ENCODE data around the gene CDH18. TPM values are rescaled to one million over a fixed set of nuclear protein-coding genes. Genes with fewer than 3 reads are reported as not detected.
A peak's percentile ranks its signal among the peaks of the same experiment; 100 is the strongest.

CDH18 gene
- total RNA-seq, result 3.2 TPM
- 0.06 TPM for polyA plus RNA-seq

- WGBS, result 6% methylated on average over 26 of the region's 26 CpGs
- Histone ChIP-seq H3K27ac (ENCODE audit: low read depth) (no peak within 1 kb of the TSS), H3K4me1 (ENCODE audit: insufficient read depth) (peaks cover 1% of the 10 kb centered on the region), H3K4me3 (ENCODE audit: low read depth, low read length) (peak within 1 kb of the TSS; percentile 6), H3K36me3 (ENCODE audit: insufficient read depth) (no peaks in the 10 kb centered on the region)
- DNase-seq (ENCODE audit: extremely low spot score), result no peak
Observed at GRCh38 chr5:19987612-19988361, at the start of gene CDH18. TSS of gene CDH18 (minus strand) at chr5:19988200. CDS start at chr5:19838986, 149,214 bp downstream.

- Histone ChIP-seq H3K4me1 (ENCODE audit: insufficient read depth) (no peaks in the 10 kb centered on the region), H3K4me3 (ENCODE audit: low read depth, low read length) (no peak overlapping the region), H3K36me3 (ENCODE audit: insufficient read depth) (no peaks in the 10 kb centered on the region), H3K27ac (ENCODE audit: low read depth) (no peak overlapping the region)
- DNase-seq (ENCODE audit: extremely low spot score), result no peak
- WGBS, result 82% methylated on average over 1 of the region's 1 CpG
Observed at GRCh38 chr5:20034717-20035116, 46.7 kb upstream of the CDH18 start.

- WGBS, result 93% methylated on average over 2 of the region's 2 CpGs
- H3K27ac ChIP-seq (ENCODE audit: low read depth), result no peak overlapping the region
- no peak overlapping the region for H3K4me3 ChIP-seq (ENCODE audit: low read depth, low read length)
- no peaks in the 10 kb centered on the region for H3K36me3 ChIP-seq (ENCODE audit: insufficient read depth)
- DNase-seq (ENCODE audit: extremely low spot score), result no peak
- H3K4me1 ChIP-seq (ENCODE audit: insufficient read depth), result no peaks in the 10 kb centered on the region
Observed at GRCh38 chr5:20033881-20034280, 45.9 kb upstream of the CDH18 start.

- DNase-seq (ENCODE audit: extremely low spot score), result no peak
Observed at GRCh38 chr5:20032896-20033295, 44.9 kb upstream of the CDH18 start.

GRCh38 chr5:20030125-20030524, 42.1 kb upstream of the CDH18 start:
- no peak for DNase-seq (ENCODE audit: extremely low spot score)
- Histone ChIP-seq H3K36me3 (ENCODE audit: insufficient read depth) (no peaks in the 10 kb centered on the region), H3K4me3 (ENCODE audit: low read depth, low read length) (no peak overlapping the region), H3K4me1 (ENCODE audit: insufficient read depth) (no peaks in the 10 kb centered on the region), H3K27ac (ENCODE audit: low read depth) (no peak overlapping the region)

More at GRCh38 chr5:20032896-20033295, 44.9 kb upstream of the CDH18 start:
- Histone ChIP-seq H3K36me3 (ENCODE audit: insufficient read depth) (no peaks in the 10 kb centered on the region), H3K4me1 (ENCODE audit: insufficient read depth) (no peaks in the 10 kb centered on the region), H3K27ac (ENCODE audit: low read depth) (no peak overlapping the region), H3K4me3 (ENCODE audit: low read depth, low read length) (no peak overlapping the region)
- WGBS, result 39% methylated on average over 2 of the region's 2 CpGs

- no peak for DNase-seq (ENCODE audit: extremely low spot score)
- 29% methylated on average over 3 of the region's 3 CpGs for WGBS
- no peak overlapping the region for H3K4me3 ChIP-seq (ENCODE audit: low read depth, low read length)
- no peaks in the 10 kb centered on the region for H3K4me1 ChIP-seq (ENCODE audit: insufficient read depth)
- no peak overlapping the region for H3K27ac ChIP-seq (ENCODE audit: low read depth)
- H3K36me3 ChIP-seq (ENCODE audit: insufficient read depth), result no peaks in the 10 kb centered on the region
Observed at GRCh38 chr5:20029266-20029665, 41.3 kb upstream of the CDH18 start.

GRCh38 chr5:20028506-20028905, 40.5 kb upstream of the CDH18 start:
- no peak for DNase-seq (ENCODE audit: extremely low spot score)
- no peaks in the 10 kb centered on the region for H3K4me1 ChIP-seq (ENCODE audit: insufficient read depth)
- no peaks in the 10 kb centered on the region for H3K36me3 ChIP-seq (ENCODE audit: insufficient read depth)
- no peak overlapping the region for H3K4me3 ChIP-seq (ENCODE audit: low read depth, low read length)
- H3K27ac ChIP-seq (ENCODE audit: low read depth), result no peak overlapping the region
- WGBS, result 60% methylated on average over 6 of the region's 6 CpGs

- H3K27ac ChIP-seq (ENCODE audit: low read depth), result no peak overlapping the region
- WGBS, result 90% methylated on average over 1 of the region's 1 CpG
- DNase-seq (ENCODE audit: extremely low spot score), result no peak
- H3K4me3 ChIP-seq (ENCODE audit: low read depth, low read length), result no peak overlapping the region
- no peaks in the 10 kb centered on the region for H3K4me1 ChIP-seq (ENCODE audit: insufficient read depth)
- H3K36me3 ChIP-seq (ENCODE audit: insufficient read depth), result no peaks in the 10 kb centered on the region
Observed at GRCh38 chr5:20023686-20024180, 35.7 kb upstream of the CDH18 start.

- Histone ChIP-seq H3K4me1 (ENCODE audit: insufficient read depth) (no peaks in the 10 kb centered on the region), H3K27ac (ENCODE audit: low read depth) (no peak overlapping the region), H3K4me3 (ENCODE audit: low read depth, low read length) (no peak overlapping the region), H3K36me3 (ENCODE audit: insufficient read depth) (no peaks in the 10 kb centered on the region)
- no peak for DNase-seq (ENCODE audit: extremely low spot score)
- WGBS, result 78% methylated on average over 2 of the region's 2 CpGs
Observed at GRCh38 chr5:20020247-20020646, 32.2 kb upstream of the CDH18 start.

- whole genome bisulfite sequencing, result 78% methylated on average over 1 of the region's 1 CpG
- DNase-seq (ENCODE audit: extremely low spot score), result no peak
- Histone ChIP-seq H3K27ac (ENCODE audit: low read depth) (no peak overlapping the region), H3K4me3 (ENCODE audit: low read depth, low read length) (no peak overlapping the region), H3K4me1 (ENCODE audit: insufficient read depth) (no peaks in the 10 kb centered on the region), H3K36me3 (ENCODE audit: insufficient read depth) (no peaks in the 10 kb centered on the region)
Observed at GRCh38 chr5:20017021-20017420, 29.0 kb upstream of the CDH18 start.

GRCh38 chr5:20000416-20000815, 12.4 kb upstream of the CDH18 start:
- no peaks in the 10 kb centered on the region for H3K36me3 ChIP-seq (ENCODE audit: insufficient read depth)
- no peak for DNase-seq (ENCODE audit: extremely low spot score)

GRCh38 chr5:19988457-19988856, 457 bp upstream of the CDH18 start:
- Histone ChIP-seq H3K27ac (ENCODE audit: low read depth) (no peak overlapping the region), H3K4me1 (ENCODE audit: insufficient read depth) (peaks cover 1% of the 10 kb centered on the region), H3K4me3 (ENCODE audit: low read depth, low read length) (peak overlapping the region; percentile 6), H3K36me3 (ENCODE audit: insufficient read depth) (no peaks in the 10 kb centered on the region)
- WGBS, result 19% methylated on average over 12 of the region's 12 CpGs
- no peak for DNase-seq (ENCODE audit: extremely low spot score)

More at GRCh38 chr5:20000416-20000815, 12.4 kb upstream of the CDH18 start:
- Histone ChIP-seq H3K4me1 (ENCODE audit: insufficient read depth) (no peaks in the 10 kb centered on the region), H3K4me3 (ENCODE audit: low read depth, low read length) (no peak overlapping the region), H3K27ac (ENCODE audit: low read depth) (no peak overlapping the region)

- WGBS, result 88% methylated on average over 2 of the region's 2 CpGs
- DNase-seq (ENCODE audit: extremely low spot score), result no peak
- peaks cover 1% of the 10 kb centered on the region for H3K4me1 ChIP-seq (ENCODE audit: insufficient read depth)
- H3K27ac ChIP-seq (ENCODE audit: low read depth), result no peak overlapping the region
- no peak overlapping the region for H3K4me3 ChIP-seq (ENCODE audit: low read depth, low read length)
- no peaks in the 10 kb centered on the region for H3K36me3 ChIP-seq (ENCODE audit: insufficient read depth)
Observed at GRCh38 chr5:19986806-19987205, 1.2 kb downstream of the CDH18 start.

- H3K36me3 ChIP-seq (ENCODE audit: insufficient read depth), result no peaks in the 10 kb centered on the region
- 72% methylated on average over 1 of the region's 1 CpG for WGBS
- no peak overlapping the region for H3K4me3 ChIP-seq (ENCODE audit: low read depth, low read length)
- no peak overlapping the region for H3K27ac ChIP-seq (ENCODE audit: low read depth)
- no peak for DNase-seq (ENCODE audit: extremely low spot score)
- peaks cover 1% of the 10 kb centered on the region for H3K4me1 ChIP-seq (ENCODE audit: insufficient read depth)
Observed at GRCh38 chr5:19986031-19986619, 1.9 kb downstream of the CDH18 start.

Data from urinary bladder (tissue), 4 donors.